GM19468 (cell line): ENCODE measurements around the gene PRPS1.
"Not testable (repeated sequence)": the region's sequence is repeated elsewhere in the genome, so short reads cannot be mapped to it uniquely, and the experiment has no call there.

Experiments
- ATAC-seq: cut with Tn5 transposase; IDR thresholded peaks from one replicate; pipeline ENCODE4 v1.9.1; 2021; ENCODE audit warnings: mild to moderate bottlenecking, moderate library complexity, moderate number of reproducible peaks; ENCODE audit not compliant: unreplicated experiment; ENCODE audit errors: extremely low read depth

The PRPS1 gene

DNA sequence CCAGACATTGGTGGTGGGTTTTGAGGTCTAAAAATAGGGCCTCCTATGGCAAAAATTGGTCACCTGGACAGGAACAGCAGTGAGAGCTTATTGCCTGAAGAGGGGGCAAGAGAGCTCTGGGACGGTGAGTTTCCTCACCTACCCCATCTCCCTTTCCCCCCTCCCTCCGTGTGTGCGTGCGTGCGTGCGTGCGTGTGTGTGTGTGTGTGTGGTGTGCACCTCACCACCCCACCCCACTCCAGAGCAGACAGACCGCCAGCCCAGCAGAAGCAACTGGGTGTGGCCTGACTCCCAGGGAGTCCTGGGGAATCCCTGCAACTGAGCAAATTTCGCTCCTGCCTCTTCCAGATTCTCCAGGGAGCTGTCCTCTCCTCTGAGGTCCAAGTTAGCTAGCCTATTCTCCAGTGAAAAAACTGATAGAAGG, 44.7 kb downstream of the PRPS1 start:
- no peak for ATAC-seq

DNA sequence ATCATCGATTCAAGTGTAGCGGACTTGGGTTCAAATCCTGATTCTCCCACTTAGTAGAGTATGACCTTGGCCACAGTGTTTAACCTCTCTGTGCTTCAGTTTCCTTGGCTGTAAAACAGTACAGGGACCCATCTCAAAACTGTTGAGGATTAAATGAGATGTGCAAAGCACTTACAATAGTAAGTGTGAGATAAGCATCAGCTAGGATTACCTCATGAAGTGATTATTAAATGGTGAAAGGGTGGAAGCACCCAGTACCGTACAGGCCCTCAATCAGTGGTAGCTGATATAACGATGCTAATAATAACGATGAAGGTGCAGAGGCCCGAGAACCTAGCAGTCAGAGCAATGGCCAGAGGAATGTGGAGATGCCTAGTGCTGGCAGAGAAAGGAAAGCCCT, 45.1 kb downstream of the PRPS1 start:
- no peak for ATAC-seq

DNA sequence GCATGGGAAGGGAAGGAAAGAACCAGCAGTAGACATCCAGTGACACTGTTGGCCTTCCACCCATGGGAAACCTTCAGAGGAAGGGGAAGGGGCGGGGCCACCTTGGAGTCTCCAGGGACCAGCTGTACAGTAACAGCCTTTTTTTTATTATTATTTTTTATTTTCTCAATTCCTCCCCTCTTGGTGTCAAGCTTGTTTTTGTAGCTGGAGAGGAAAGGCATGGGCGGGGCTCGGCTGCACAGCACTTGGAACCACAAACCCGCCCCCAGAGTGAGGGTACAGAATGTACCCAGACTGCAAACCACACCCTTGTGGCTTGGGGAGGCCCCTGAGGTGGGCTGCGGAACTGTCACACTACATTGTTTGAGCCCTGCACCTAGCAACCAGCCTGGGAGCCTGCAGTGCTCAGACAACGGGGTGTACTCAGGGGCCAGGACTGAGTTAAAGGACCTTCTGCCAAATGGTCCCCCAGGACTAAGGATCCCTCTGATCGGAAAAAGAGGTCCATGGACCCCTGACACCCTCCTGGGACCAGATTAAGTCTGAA, 45.7 kb downstream of the PRPS1 start:
- ATAC-seq: peak; percentile 96

DNA sequence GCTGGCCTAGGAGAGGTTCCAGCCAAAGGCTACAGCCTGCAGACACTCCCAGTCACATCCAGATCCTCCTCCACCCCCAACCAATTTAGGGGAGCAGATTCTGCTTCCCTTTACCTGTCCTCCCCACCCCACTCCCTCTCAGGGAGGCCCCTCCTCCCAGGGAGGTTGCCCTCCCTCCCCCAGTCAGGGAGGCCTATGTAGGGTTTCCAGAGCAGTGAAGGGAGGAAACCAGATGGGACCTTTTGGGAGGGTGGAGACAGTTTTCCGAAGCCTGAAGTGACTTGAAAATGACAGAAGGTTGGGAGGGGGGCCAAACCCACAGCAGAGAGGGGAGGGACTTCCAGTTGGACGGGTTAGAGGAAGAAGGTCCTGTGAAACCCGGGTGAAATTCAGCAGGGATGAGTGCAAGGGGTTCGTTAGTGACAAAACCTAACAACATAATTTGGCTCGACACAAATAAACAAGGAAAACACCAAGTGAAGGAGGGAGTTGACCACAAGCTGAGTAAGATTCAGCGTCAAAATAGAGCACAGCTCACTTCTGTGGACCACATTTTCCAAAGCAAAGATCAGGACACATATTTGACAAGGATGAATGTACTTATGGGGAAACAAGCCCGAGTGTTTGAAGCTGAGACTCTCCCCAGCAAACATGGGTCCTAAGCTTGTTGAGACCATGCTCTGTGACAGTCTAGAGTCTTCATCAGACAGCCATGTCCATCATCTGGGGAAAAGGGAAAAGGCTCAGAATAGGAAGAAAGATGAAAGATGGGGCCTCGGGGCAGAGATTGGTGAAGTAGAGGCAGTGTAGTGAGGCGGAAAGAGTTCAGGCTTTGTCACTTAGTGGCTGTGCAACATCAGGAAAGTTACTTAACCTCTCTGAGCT, 46.4 kb downstream of the PRPS1 start:
- no peak for ATAC-seq

DNA sequence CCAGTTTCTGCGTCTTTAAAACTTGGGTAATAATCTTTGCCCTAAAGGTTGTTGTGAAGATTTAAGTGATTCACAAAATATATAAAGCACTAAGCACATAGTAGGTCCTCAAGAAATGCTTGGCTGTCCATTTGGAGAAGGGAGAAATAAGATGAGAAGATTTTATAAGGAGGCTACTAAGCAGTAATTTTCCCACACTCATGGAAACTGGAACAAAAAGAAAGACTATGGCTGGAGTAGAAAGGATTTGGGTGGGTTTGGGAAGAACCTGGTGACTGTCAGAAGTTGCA, 47.0 kb downstream of the PRPS1 start:
- no peak for ATAC-seq

DNA sequence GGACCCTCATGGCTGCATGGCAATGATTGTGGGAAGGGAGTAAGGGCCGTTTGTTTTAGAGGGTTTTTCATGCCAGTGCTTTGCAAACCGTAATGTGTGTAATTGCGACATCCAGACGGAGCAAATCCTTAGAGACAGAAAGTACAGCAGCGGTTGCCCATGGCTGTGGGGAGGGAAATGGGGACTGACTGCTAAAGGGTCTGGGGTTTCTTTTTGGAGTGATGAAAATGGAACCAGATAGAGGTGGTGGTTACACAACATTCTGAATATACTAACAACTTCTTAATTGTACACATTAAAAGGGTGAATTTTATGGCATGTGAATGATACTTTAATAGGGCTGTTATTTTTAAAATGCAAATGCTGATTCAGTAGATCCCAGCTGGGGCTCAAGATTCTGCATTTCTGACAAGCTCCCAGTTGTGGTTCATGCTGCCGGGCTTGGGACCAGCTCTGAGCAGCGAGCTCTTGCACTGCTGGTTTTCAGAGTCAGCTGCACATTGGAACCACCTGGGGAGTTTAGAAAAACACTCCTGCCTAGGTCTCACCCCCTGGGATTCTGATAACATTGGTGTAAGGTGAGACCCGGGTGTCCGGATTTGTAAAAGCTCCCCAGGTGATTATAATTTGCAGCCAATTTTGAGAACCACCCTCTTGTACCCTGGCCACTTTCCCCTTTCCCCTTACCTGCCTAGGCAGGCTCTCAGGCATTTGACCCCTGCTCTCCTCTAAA, 47.7 kb downstream of the PRPS1 start:
- ATAC-seq: no peak

DNA sequence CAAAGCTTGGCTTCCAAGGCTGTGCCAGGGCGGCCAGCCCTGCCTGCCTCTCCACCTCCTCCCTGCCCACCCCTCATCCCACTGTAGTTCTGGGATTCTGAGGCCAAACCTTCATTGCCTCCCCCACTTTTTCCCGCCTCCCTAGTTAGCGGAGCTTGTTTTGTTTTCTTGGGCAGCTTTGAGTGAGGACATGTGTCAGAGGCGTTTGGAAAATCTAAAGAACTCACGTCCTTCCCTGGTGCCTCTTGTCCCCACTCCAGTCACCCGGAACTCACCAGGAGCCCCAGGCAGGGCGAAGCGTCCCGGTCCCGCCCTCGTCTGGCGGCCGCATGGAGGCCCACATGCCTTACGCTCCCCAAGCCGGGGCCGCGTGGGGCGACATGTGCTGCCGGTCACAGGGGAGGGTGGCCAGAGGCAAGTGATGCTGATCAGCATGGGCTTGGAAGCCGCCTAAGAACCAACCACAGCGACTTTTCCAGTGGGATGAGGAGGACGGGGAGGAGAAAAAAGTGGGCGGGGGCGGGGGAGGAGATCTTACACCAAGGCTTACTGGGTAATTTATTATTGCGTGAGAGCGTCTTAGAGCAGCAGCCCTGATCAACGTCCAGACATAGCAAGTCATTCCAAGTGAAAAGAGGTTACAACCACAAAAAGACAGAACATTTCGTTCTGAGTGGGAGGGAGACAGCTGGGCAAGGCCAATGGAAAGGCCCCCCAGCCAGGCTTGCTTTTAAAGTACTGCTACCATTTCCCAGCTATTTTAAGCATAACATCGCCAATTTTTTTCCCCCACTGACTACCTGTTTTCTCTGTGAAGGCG, 48.5 kb downstream of the PRPS1 start:
- ATAC-seq: no peak

DNA sequence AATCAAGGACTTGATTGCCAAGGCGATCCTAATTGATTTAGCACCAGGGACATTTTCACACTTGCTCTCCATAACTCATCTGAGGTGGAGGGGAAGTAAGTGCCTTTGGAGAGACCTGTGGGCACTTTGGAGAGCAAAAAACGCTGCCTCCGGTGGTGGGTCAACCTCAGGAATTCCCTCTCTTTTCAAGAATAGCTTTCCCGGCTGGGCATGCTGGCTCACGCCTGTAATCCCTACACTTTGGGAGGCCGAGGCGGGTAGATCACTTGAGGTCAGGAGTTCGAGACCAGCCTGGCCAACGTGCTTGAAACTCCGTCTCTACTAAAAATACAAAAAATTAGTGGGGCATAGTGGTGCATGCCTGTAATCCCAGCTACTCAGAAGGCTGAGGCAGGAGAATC, 49.2 kb downstream of the PRPS1 start:
- no peak for ATAC-seq

DNA sequence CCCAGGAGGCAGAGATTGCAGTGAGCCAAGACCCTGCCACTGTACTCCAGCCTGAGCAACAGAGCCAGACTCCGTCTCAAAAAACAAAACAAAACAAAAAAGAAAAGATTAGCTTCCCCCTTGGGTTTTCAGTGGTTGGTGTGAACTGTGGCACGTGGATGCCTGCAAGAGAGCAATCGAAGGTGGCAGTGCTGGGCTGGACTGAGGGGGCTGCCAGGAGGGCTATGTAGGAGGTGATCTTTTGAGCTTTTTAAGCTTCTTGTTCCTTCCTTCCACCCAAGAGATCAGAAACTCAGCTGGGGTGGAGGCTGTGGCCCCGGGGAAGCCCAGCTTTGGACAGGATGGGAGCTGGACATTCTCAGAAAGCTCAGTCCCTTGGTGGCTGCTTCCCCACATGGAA, 49.6 kb downstream of the PRPS1 start:
- no peak for ATAC-seq

DNA sequence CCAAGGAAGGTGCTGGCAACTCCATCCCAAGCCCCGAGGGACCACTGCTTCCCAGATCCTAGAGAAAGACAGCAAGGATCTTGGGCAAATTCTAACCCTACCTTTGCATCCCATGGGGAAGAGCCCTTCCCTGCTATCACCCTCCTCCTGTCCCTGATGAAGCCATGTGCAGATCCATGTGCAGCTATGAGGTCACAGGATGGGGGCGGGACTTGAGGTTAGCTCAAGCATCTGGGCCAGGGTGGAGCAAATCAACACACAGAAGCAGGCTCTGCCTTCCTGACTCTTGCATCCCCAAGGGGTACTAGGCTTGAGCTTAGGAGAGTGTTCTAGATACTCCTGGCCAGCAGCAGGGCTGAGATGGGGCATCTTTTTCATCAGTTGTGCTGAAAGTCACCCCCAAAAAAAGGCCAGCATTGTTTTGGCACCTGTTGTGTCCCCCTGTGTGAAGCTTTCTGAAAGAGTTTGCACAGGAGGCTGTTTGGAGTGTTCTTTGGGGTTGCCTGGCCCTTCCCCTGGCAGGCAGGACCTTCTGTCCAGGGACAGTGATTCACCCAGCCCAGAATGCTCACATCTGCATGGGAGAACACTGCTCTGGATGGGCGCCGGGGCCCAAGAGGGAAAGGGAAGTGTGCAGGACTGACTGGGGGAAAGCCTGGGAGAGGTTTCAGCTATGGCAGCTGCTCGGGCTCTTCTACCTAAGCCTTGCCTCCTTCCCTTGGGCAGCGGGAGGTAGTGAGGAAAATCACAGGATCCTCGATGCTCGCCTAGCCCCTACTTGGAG, 50.8 kb downstream of the PRPS1 start:
- ATAC-seq: no peak

DNA sequence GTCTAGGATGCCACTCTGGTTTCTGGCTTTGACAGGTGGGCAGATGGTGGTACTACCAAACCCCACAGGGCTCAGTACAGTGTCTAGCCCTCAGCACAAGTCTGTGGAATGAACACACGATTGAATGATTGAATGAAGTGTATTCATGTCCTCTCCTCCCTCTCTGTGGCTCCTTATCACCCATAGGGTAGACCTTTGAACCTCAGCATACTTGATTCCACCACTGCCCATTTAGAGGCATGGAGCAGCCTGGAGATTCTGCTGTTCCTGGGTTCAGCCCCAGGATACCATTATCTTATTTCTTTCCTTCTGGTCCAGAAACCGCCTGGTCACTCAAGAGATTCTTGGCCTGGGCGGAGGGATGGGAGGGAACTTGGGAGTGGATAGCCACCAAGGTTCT, 53.9 kb downstream of the PRPS1 start:
- ATAC-seq: no peak

DNA sequence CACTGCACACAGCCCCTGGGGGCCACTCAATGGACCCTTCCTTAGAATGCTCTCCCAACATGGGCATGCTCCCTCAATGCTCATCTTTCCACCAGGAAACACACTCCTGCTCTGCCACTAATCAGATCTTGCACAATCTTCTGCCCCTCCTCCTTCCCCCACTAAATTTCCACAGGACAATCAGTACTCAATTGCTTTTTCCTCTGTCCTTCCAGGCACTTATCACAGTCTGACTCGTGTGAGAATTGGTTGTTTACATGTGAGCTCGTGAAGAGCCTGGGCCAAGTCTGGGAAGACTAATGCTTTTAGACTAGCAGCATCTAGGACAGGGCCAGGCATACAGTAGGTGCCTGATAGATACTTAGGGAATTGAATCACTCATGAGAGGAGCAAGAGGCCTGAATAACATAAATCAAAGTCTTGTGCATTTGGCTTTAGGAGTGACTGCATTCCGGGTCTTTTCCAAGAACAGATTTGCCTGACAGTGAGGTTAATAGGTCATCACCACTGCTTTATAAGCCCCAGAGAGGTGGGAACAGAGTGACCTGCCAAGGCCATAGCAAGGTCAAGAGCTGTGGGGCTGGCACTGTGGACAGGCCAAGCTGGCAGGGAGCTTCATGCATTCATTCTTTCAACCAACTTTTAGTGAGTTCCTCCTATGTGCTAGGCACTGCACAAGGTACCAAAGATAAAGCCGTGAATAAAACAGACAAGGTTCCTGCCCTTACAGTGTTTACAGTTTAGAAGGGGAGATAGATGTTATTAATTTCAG, 55.0 kb downstream of the PRPS1 start:
- ATAC-seq: no peak

DNA sequence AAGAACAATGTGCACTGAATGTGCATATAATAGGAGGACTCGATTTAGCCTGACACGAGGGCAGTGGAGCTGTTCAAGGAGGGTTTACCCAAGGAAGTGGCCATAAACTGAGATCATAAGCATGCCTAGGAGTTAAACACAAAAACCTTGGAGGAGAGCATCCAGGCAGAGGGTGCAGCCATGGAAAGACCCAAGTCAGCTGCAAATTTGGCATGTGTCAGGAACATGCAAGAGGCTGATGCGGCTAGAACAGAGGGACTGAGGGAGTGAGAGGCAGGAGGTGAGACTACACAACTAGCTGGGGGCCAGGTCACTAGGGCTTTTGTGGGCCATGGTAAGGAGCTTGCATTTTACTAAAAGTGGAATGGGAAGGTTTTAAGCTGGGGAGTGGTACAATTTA, 55.6 kb downstream of the PRPS1 start:
- no peak for ATAC-seq

DNA sequence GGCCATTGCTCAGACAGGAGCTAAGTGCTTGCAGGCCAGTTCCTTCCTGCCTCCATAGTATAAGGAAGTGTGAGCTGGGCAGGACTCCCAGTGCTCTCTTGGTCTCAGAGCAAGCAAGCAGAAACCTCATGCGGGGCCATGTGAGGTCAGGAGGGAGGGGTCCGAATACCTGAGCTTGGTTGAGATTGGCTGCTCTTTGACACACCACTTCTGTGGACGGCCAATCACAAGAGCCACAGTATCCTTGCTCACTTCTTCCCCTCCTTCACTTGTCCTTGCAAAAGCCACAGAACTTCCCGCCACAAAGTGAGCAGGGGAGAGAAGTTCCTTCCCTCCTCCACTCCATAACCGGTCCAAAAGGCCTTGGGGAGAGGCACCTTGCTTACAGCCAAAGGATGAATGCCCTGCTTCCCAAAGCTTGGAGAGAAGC, 56.7 kb downstream of the PRPS1 start:
- peak; percentile 80 for ATAC-seq

DNA sequence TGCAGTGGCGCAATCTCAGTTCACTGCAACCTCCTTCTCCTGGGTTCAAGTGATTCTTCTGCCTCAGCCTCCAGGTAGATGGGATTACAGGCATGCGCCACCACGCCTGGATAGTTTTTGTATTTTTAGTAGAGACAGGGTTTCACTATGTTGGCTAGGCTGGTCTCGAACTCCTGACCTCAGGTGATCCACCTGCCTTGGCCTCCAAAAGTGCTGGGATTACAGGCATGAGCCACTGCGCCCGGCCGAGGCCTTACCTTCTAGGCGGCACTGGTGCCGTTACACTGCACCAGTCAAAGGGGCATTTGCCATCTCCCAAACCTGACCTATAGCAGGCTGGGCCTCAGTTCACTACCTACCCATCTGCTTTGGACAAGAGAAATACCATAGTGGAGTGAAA, 57.3 kb downstream of the PRPS1 start:
- ATAC-seq: not testable (repeated sequence)

DNA sequence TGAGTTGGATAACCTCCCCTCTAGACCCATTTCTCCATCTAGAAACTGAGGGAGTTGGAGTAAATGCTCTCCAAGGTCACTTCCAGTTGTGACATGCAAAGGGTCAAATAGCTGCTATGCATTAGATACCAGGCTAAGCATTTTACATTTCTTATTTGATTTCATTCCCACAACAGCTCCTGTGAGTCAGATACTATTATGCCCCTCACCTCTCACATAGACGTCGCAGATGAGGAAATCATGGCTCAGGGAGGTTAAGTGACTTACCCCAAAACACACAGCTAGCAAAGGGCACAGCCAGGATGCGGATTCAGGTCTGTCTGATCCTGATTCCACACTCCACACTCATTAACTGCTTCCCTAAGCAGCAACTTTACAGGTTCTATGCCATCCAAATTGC, 57.7 kb downstream of the PRPS1 start:
- ATAC-seq: no peak

DNA sequence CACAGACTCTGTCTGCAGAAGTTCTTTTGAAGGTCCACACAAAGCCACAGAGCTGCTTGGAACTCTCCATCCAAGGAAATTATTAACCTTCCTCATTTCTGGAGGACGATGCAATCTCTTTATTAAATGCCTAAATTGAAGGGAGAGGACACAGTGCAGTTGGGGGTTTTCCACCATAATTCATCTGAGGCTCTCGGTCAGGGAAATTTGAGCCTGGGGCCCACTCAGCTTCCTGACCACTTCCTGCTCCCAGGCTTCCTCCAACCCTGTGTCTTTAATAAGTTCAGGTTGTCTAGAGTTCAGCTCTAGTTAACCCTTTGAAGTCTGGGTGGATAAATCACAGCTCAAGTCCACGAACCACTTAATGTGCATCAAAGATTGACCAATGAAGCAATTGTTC, 58.5 kb downstream of the PRPS1 start:
- ATAC-seq: no peak

DNA sequence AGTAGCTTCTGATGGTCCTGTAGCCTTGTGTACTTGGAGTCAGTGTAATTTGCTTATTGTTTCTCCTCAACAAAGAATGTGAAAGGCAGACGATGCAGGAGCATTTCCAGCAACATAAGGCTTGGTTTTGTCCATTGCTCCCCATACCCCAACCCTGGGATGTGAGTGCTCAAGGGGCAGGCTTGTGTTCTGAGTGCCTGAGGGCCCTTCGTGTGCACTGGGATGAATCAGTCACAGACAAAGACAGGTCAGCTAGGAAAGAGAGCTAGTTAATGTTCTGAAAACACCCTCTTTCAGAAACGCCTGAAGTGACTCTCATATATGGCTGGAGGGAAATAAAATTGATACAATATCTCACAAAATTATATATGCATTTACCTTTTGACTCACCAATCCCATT, 59.1 kb downstream of the PRPS1 start:
- ATAC-seq: no peak

DNA sequence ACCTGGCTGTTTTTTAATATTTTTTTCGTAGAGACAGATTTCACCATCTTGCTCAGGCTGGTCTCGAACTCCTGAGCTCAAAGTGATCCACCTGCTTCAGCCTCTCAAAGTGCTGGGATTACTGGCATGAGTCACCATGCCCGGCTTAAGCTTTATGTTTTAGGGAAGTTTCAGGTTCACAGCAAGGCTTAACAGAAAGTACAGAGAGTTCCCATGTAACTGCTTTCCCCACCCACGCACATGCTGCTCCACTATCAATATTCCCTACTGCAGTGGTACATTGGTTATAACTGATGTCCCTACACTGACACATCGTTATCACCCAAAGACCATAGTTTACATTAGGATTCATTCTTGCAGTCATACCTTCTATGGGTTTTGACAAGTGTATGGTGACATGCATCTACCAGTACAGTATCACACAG, 62.7 kb downstream of the PRPS1 start:
- ATAC-seq: no peak
